DMS153 (cell line): ENCODE results near the gene AATK.

Experiments
- DNase-seq: peaks from one replicate; lab custom pipeline; 2025; lab: John Stamatoyannopoulos, UW

The AATK gene

DNA sequence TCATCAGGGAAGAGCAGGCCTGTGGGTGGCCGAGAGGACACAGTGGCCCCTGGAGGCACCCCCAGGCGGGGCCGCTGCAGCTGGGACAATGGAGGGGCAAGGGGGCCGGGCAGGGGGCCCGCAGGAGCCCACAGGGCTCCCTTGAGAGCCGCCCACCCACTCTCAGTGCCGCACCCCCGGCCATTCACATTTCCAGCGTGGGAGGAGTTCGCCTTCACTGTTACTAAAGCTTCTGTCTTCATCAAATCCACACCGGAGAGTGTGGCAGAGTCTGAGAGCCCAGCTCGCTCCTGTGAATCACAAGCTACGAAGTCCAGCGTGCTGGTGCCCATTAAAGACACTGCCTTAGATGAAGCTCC lies 21.6 kb downstream of the AATK start:
- no peak for DNase-seq

DNA sequence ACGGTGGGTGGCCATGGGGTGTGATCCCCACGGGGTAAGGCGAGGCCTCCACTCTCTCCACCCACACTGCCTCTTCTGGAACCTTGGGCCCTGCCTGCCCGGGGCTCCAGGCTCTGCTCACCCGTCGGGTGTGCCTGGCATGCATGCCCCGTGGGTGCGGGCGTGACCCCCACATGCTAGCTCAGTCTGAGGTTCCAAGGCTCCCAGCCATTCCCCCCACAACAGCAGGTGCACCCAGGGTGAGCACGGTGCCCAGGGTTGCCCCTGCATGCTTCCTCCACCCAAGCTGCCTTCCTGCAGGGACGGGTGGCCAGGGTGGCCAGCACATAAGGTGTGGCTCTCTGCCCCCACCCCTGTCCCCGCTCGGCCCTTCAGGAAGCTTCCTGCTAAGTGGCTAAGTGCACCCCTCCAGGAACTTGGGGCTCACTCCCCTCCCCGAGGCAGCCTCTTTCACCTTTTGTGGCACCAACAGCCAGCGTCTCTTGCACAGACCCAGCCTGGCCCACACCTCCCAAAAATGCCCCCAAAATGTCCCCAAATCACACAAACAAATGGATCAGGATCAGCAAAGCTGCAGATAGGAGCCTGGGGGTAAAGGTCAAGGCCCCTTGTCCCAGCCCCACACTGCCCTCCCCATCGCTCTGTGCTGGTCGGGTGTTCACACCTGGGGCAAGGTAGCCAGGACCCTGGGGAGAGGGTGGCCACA lies 22.2 kb downstream of the AATK start:
- no peak for DNase-seq

DNA sequence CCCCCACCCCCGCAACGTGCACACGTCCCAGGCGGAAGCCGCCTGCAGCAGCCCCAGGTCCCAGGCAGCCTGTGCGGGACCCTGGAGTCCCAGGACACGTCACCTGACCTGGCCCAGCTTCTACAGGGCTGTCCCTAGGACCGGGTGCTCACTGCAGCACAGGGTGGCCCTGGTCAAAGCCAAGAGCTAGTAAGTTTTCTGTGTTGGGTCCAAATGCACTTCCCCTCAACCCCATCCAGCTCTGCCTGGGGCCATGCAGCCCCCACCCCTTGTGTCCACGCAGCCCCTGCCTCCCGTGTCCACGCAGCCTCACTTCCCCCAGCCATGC lies 22.9 kb downstream of the AATK start:
- DNase-seq = no peak

DNA sequence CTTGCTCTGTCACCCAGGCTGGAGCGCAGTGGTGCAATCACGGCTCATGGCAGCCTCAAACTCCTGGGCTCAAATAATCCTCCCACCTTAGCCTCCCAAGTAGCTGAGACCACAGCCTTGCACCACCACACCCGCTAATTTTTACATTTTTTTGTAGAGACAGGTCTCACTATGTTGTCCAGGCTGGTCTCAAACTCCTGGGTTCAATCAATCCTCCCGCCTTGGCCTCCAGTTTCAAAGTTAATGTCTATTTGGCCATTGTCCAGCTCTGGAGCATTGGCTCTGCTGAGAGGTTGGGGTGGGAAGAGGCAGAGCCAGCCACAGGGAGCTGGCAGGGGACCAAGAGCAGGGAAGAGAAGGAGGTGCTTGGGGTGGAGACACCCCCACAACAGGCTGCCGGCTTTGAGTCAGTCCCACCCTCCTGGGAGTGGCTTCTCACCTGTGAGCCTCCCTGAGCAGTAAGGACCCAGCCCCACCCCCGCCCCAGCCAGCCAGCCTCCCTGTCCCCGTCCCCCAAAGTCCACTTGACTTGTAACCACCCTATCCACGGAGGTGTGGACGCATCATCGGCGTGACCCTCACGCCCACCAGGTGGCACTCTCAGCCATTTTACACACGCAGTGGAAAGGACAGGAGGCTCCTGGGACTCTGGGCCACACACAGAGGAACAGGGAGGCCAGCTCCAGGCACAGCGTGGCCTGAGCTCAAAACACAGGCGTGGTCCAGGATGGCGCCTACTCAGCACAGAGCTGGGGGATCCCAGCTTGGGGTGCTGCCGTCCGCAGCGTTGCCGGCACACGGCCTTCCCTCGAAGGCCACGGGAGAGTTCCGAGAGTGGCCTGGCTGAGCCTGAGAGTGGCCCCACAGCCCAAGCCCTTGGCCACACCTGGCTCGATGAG lies 23.5 kb downstream of the AATK start:
- DNase-seq = peak; percentile 83

DNA sequence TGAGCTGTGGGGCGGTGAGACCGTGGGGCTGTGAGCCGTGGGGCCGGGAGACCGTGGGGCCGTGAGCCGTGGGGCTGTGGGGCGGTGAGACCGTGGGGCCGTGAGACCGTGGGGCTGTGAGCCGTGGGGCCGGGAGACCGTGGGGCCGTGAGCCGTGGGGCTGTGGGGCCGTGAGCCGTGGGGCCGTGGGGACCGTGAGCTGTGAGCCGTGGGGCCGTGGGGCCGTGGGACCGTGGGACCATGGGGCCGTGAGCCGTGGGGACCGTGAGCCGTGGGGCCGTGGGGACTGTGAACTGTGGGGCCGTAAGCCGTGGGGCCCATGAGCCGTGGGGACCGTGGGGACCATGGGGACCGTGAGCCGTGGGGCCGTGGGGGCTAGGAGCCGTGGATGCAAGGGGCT lies 25.3 kb downstream of the AATK start:
- DNase-seq = no peak

DNA sequence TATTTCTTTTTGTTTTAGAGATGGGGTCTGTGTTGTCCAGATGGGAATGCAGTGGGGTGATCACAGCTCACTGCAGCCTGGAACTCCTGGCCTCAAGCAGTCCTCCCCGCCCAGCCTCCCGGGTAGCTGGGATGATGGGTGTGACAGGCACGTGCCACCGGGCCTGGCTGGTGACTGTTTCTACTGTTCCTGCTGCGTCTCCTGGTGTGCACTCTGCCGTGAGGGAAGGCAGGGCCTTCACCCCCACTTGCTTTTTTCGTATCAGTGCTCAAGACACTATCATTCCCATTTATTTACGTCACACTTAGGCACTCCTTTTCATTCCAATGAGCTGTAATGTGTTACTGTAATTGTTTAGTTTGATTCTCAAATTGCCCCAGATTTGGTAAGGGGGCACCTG lies 26.0 kb downstream of the AATK start:
- no peak for DNase-seq

DNA sequence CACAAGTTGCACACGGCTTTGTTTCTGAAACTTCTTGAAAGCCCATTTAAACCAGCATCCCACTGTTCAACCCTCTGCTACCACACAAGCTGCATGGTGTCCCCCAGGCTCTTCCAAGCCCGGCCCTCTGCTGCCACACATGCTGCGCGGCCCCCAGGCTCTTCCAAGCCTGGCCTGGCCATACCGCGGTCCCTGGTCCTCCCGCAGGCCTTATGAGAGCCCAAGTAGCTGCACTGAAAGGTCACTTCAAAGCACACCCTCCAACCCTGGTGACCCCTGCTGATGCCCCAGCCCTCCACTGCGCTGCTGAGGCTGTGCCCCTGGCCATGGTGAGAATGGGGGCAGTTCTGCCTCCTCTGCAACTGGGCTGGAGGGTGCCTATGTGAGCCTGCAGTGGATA lies 26.6 kb downstream of the AATK start:
- DNase-seq = no peak

DNA sequence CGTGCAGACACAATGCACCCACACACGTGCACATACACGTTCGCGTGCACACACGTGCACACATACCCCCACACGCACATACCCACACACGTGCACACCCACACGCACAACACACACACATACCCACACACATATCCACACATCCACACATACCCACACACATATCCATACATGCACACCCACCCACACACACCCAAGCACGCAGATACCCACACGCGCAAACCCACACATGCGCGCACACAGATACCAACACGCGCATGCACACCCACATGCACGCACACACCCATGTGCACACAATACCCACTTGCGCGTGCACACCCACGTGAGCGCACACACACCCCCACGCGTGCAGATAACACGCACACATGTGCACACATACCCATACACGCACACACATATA lies 27.5 kb downstream of the AATK start:
- no peak for DNase-seq

DNA sequence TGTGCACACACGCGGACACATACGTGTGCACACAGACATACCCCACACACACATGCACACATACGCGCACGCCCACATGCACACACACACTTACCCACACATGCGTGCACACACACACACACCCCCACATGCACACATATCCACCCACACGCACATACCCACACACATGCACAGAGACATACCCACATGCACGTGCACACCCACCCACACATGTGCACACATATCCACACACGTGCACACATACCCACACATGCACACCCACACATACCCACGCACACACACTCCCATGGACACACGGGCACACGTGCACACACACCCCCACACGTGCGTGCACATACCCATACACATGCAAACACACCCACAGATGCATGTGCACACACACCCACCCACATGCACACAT lies 27.9 kb downstream of the AATK start:
- no peak for DNase-seq

DNA sequence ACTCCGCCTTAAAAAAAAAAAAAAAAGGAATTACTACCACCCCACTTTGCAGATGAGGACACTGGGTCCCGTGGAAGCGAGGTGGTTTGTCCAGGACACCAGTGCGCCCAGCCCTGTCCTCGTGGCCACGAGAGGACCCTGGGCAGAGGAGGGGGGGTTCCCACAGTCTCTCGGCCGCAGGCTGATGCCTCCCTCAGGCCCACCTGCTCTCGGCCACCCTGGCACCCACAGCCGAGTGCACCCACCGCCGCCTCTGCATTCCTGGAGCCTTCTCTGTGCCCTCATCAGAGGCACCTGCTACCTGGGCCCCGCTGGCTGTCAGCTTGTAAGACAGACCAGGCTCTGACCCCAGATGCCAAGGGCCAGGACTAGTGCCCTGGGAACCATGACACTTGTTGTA lies 28.8 kb downstream of the AATK start:
- no peak for DNase-seq

DNA sequence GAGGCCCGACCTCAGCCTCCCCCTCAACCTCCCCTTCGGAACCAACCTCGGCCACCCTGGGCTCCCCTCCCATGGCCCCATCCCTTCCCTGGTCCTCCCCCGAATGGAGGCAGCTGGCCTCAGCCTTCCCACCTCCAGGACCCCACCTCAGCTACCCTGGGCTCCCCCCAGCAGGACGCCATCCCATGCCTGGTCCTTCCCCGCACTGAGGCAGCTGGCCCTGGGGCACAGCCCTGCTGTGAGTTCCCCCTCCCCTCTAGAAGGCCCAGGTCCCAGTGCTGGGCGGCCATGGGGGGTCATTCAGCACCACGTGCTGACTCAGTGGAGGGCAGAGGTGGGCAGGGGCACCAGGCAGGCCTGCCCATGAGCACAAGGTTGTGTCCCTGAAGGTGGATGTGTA lies 29.7 kb downstream of the AATK start:
- DNase-seq = no peak

DNA sequence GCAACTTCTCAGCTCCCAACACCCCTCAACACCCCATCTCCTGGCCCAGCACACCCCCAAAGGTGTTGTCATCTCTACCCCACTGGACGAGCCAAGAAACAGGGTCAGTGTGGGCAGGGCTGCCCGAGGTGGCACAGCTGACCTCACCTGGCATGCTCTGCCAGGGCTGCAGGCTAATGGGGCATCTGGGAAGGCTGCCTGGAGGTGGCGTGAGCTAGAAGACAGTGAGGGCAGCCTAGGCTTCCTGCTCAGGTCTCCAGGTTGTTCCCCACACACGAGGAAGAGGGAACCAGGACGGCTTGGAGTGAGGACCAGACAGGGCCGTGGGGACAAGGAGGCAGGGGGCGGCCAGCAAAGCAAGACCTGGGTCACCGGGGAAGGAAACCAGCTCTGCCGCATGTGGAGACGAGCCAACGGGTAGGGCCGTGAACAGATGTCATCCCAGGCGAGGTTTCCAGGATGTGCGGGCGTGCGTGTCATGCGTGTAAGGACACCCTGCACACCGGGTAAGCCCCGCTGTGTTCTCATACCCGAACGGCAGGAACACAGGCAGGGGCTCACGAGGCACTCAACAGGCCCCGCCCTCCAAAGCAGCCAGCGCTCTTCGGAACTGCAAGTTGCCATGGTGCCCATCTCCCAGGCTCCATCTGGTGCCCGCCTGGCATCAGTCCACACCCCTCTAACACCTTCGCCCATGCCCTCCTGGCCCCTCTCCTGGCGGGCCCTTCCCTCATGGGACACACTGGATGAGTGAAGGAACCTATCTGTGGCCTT lies 30.3 kb downstream of the AATK start:
- peak; percentile 68 for DNase-seq

DNA sequence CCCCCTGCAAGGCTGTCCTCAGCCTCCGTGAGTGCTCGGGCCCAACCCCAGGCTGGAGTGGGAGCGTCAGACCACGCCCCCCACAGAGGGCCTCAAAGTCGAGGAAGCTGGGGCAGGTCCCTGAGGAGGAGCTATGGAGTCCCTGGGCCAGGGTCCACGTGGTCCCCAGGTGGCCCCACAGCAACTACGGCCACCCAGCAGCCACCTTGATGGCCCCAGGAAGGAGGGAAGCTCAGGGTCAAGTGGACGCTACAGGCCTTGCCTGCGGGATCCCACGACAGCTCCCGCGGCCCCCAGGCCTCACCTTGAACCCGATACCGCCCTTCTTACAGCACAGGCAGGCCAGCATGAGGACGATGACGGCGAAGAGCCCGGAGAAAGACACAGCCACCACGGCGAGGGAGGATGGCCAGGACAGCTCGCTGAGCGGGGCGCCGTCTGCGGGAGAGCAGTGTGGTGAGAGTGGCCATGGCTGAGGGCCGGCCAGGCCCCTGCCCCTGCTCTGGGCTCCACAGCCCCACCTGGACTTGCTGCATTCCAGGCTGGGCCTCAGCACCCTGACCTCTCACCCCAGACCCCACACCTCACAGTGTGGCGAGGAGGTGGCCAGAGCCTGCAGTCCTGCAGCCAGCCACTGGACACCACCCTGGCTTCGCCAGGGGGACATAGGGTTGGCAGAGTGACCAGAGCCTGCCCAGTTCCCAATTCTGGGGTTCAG lies 31.8 kb downstream of the AATK start:
- no peak for DNase-seq

DNA sequence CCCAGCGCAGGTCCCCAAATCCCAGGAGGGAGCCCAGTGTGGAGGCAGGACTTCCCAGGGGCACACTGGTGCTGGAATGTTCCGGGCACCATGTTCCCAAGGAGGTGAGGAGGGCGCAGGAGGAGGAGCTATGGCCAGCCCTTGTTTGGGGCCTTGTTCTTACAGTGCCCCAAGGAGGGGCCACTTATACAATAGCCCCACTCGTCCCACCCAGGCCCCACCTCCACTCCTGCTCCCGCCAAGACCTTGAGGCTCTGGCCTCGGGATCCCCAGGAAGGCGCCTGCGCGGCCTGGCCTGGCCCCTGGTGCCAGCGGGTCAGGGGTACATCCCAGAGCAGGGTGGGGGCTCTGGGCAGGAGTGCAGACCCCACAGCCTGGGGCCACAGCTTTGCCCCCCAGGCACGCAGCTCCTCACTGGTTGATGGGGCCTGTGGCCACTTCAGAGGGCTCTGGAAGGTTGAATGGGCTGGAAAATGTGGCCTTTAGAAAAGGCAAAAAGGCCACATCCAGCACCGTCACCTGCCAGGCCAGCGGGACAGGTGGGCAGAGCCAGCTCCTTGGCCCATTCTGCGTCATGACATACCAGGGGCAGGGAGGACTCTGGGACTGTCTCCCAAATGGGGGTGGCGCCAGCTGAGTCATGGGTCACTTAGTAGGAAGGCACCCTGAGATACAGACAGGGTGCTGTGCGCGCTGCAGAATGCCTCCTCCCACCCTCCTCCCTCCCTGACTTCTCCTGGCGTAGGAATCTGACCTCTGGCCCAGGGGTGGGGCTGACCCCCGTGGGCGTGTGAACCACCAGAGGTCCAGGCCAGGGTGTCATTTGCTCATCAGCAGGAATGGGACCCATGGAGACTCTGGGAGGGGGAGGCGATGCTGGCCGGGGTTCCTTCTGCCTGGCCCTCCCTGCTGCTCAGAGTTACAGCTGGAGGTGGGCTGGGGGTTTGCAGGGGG lies 33.0 kb downstream of the AATK start:
- DNase-seq = no peak

DNA sequence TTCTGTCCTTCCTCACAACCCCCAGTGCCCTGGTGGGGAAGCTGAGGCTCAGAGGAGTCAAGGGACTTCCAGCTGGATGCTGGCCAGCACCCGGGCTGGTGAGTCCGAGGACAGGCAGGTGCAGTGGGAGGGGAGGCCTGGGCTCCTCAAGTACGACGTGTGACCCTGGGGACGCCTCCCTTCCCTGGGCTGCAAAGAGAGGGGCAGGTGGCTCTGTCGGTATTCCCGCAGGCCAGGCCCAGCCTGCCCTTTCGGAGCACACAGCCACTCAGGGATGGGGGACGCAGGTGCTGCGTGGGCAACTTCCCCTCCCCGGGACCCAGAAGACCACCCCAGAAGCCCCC lies 33.9 kb downstream of the AATK start:
- DNase-seq = no peak

DNA sequence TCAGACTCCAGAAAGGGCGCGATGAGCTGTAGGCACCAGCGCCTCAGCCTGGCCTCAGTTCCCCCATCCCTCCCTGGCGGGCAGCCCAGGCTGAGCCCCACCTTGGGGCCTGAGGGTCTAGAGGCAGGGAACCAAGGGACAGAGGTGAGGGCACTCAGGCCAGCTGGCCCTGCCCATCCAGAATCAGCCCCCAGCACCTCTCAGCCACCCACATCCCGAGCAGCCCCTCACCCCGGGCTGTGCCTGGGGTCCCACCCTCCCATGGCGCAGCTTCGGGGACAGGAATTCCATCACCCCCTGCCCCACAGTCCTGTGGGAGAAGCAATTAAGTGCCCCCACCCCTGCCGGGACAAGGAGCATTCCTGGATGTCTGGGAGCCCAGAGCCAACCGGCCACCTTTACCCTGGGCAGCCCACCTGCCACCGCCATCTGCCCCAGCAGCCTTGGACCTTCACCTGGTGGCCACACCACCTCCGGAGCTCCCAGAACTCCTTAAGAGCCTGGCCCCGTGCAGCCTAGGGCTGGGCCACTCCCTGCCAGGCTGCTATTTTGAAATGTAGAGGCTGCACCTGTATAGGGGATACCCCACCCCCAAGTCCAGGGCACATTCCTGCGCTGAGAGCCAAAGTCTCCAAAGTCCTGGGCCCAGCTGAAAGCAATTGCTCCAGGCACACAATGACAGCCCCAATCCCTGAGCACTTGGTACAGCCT lies 34.4 kb downstream of the AATK start:
- no peak for DNase-seq

DNA sequence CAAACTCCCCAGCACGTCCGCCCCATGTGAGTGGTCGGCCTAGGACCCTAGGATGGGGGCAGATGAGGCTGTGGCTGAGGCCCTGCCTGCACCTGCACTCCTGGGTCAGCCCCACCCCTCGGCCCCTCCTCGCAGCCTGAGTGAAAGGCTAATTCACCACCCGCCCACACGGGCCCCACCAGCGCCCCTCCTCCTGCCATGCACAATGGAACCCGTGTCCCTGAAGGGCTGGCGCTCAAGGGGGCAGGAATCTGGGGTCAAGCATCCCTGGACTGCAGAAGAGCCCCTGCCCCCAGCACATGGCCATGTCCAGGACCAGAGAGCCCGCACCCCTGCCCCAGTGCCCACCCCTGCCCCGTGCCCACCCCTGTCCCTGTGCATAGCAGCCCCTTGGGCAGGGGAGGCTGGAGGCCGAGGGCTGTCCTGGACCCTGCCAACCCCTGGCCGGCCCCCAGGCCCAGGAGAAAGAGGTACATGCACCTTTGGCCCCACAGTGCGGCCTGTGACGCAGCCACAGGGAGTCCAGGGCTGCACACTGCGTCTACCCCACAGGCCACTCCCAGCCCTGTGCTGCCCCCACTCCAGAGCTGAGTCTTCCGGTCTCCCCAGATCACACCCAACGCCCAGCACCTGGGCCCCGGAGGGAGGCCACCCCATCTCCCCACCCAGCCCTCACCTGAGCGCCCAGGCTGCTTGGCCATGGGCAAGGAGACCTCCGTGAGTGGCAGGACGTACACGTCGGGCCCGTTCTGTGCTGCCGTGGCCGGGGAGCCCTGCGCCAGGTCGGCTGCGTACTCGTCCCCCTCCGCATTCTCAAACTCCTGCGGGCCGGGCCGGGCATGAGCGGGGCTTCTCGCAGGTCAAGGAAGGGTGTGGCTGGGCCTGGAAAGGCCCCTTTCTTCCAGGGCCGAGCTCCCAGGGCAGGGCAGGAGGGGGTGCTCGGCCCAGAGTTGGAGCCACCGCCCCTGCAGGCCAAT lies 35.3 kb downstream of the AATK start:
- no peak for DNase-seq

DNA sequence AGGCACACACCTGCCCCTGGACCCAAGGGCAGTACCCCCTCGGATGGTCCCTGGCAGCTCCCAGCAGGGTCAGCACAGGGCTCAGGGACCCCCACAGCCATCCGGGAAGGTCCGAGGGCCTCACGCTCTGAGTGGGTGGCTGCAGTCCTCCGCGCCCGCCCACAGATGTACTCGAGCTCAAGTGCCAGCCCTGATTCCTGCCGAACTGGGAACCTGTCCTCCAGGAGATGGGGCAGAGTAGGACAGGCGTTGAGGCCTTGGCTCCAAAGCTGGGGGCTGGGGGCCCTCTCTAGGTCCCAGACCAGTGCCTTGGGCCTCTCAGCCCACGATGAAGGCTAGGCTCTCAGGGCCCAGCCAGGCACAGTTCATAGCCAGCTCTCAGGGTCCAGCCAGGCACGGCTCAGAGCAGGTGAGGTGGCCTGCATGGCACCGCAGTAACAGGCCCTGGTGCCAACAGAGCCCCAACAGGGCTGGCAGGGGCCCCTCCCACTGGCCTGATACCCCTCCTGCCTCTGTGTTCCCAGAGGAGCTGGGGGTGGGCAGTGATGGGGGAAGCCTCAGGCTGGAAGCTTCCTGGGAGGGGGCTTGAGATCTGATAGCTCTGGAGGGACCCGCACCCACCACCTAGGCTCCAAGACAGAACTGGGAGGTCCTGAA lies 36.2 kb downstream of the AATK start:
- DNase-seq = no peak

DNA sequence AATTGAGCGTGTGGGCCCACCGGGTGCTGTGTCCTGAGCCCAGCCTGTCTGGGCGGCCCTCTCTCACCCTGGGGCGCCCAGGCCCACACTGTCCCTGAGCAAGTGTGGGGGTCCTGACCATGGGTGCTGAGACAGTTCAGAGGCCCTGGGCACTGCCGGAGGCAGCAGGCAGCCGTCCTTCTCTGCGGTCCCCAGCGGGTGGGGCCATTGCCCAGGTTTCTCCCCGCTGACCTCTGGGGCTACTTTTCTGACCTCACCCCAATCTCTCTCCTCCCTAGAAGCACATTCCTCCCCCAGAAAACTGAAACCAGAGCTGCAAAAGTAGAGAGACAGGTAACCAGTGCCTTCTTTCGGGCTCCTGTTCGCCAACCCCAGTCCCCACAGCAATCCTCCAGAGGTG lies 36.7 kb downstream of the AATK start:
- no peak for DNase-seq
